HEK293 (cell line): ENCODE measurements around the gene TBC1D22A.

Source experiments
- MYNN ChIP-seq: fragments of 450-650 bp; formaldehyde crosslinking; IDR thresholded peaks from 2 replicates; pipeline ENCODE4 v1.5.1; 2016; ENCODE audit warnings: missing biosample characterization, missing genetic modification characterization, borderline replicate concordance
- YY1 ChIP-seq: fragments of 450-650 bp; formaldehyde crosslinking; IDR thresholded peaks from 2 replicates; pipeline ENCODE4 v1.5.1; 2018; ENCODE audit warnings: missing biosample characterization, missing genetic modification characterization
- ZNF174 ChIP-seq: fragments of 450-650 bp; formaldehyde crosslinking; IDR thresholded peaks from 2 replicates; pipeline ENCODE4 v1.5.0; 2017; ENCODE audit warnings: missing biosample characterization, mild to moderate bottlenecking, missing genetic modification characterization
- ZNF560 ChIP-seq: fragments of 450-650 bp; formaldehyde crosslinking; IDR thresholded peaks from 2 replicates; pipeline ENCODE4 v1.5.1; 2017; ENCODE audit warnings: missing biosample characterization, missing genetic modification characterization, borderline replicate concordance
- TF ChIP-seq, protein P1 (sequence below): fragments of 450-650 bp; formaldehyde crosslinking; IDR thresholded peaks from 2 replicates; pipeline ENCODE4 v1.5.1; 2016; ENCODE audit warnings: missing biosample characterization, missing genetic modification characterization
- TF ChIP-seq, protein P2 (sequence below): fragments of 450-650 bp; formaldehyde crosslinking; conservative IDR thresholded peaks from 2 replicates; pipeline ENCODE4 v1.5.1; 2016; ENCODE audit warnings: low read depth, missing biosample characterization, missing genetic modification characterization
- TF ChIP-seq, protein P3 (sequence below): fragments of 450-650 bp; formaldehyde crosslinking; IDR thresholded peaks from 2 replicates; pipeline ENCODE4 v1.5.1; 2016; ENCODE audit warnings: missing biosample characterization, missing genetic modification characterization

DNA sequence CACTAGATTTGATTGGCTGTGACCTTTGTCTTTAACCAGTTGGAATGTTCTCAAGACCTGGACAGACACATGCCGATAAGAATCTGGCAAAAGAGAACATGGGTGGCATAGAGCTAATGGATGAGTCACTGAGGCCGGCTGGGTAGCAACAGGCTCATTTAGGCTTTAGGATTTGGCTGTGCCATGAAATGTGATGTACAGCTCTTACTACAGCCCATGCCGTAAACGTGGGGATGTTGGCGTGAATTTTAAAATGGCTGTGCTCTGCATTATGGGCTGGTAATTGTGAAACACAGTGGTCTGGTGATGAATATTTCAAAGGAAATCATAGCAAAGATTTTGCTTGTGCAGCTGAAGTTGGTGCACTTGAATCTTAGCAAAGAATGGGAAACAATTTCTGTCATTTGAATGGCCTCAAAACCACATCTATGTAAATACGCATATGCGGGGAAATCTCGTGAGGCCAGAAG lies 332.4 kb downstream of the TBC1D22A start:
- TF ChIP-seq ZNF174 (tag by site-specific recombination), result no peak
- TF ChIP-seq, protein P1, sequence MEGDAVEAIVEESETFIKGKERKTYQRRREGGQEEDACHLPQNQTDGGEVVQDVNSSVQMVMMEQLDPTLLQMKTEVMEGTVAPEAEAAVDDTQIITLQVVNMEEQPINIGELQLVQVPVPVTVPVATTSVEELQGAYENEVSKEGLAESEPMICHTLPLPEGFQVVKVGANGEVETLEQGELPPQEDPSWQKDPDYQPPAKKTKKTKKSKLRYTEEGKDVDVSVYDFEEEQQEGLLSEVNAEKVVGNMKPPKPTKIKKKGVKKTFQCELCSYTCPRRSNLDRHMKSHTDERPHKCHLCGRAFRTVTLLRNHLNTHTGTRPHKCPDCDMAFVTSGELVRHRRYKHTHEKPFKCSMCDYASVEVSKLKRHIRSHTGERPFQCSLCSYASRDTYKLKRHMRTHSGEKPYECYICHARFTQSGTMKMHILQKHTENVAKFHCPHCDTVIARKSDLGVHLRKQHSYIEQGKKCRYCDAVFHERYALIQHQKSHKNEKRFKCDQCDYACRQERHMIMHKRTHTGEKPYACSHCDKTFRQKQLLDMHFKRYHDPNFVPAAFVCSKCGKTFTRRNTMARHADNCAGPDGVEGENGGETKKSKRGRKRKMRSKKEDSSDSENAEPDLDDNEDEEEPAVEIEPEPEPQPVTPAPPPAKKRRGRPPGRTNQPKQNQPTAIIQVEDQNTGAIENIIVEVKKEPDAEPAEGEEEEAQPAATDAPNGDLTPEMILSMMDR (tag by site-specific recombination), result no peak
- TF ChIP-seq, protein P2, sequence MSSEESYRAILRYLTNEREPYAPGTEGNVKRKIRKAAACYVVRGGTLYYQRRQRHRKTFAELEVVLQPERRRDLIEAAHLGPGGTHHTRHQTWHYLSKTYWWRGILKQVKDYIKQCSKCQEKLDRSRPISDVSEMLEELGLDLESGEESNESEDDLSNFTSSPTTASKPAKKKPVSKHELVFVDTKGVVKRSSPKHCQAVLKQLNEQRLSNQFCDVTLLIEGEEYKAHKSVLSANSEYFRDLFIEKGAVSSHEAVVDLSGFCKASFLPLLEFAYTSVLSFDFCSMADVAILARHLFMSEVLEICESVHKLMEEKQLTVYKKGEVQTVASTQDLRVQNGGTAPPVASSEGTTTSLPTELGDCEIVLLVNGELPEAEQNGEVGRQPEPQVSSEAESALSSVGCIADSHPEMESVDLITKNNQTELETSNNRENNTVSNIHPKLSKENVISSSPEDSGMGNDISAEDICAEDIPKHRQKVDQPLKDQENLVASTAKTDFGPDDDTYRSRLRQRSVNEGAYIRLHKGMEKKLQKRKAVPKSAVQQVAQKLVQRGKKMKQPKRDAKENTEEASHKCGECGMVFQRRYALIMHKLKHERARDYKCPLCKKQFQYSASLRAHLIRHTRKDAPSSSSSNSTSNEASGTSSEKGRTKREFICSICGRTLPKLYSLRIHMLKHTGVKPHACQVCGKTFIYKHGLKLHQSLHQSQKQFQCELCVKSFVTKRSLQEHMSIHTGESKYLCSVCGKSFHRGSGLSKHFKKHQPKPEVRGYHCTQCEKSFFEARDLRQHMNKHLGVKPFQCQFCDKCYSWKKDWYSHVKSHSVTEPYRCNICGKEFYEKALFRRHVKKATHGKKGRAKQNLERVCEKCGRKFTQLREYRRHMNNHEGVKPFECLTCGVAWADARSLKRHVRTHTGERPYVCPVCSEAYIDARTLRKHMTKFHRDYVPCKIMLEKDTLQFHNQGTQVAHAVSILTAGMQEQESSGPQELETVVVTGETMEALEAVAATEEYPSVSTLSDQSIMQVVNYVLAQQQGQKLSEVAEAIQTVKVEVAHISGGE (tag by site-specific recombination), result no peak
- TF ChIP-seq, protein P3, sequence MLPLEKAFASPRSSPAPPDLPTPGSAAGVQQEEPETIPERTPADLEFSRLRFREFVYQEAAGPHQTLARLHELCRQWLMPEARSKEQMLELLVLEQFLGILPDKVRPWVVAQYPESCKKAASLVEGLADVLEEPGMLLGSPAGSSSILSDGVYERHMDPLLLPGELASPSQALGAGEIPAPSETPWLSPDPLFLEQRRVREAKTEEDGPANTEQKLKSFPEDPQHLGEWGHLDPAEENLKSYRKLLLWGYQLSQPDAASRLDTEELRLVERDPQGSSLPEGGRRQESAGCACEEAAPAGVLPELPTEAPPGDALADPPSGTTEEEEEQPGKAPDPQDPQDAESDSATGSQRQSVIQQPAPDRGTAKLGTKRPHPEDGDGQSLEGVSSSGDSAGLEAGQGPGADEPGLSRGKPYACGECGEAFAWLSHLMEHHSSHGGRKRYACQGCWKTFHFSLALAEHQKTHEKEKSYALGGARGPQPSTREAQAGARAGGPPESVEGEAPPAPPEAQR (tag by site-specific recombination), result no peak
- no peak for TF ChIP-seq MYNN (tag by site-specific recombination)
- no peak for TF ChIP-seq YY1 (tag by site-specific recombination)
- TF ChIP-seq ZNF560 (tag by site-specific recombination), result no peak
